ENCODE results near the gene RXFP4. TPM values are rescaled to one million over a fixed set of nuclear protein-coding genes. Genes with fewer than 3 reads are reported as not detected.
"Not testable (repeated sequence)": the region's sequence is repeated elsewhere in the genome, so short reads cannot be mapped to it uniquely, and the experiment has no call there.

Gene RXFP4
- total RNA-seq, 1 donor from 2014 or later = not detected

GRCh38 chr1:155979597-155980343 lies 38.3 kb downstream of the RXFP4 start:
- H3K4me3 Mint-ChIP-seq (ENCODE audit: unreplicated experiment) = peak overlapping the region; percentile 95

GRCh38 chr1:155981266-155982088 lies 40.0 kb downstream of the RXFP4 start:
- Mint-ChIP-seq H3K4me3 (ENCODE audit: unreplicated experiment) (peak overlapping the region; percentile 95), H3K4me1 (ENCODE audit: low read depth) (peaks cover 73% of the 10 kb centered on the region), H3K9me3 (ENCODE audit: low read depth) (no peaks in the 10 kb centered on the region), H3K27me3 (ENCODE audit: low read depth) (no peaks in the 10 kb centered on the region), H3K27ac (ENCODE audit: unreplicated experiment) (peak overlapping the region; percentile 100), H3K36me3 (ENCODE audit: low read depth) (peaks cover 2% of the 10 kb centered on the region)
- DNase-seq (ENCODE audit: low spot score) = no peak
- no peak for TF ChIP-seq CTCF (IDR thresholded peaks at IDR 0.05)

More at GRCh38 chr1:155979597-155980343, 38.3 kb downstream of the RXFP4 start:
- Mint-ChIP-seq H3K4me1 (ENCODE audit: low read depth) (peaks cover 90% of the 10 kb centered on the region), H3K27ac (ENCODE audit: unreplicated experiment) (peak overlapping the region; percentile 100), H3K36me3 (ENCODE audit: low read depth) (peaks cover 2% of the 10 kb centered on the region), H3K9me3 (ENCODE audit: low read depth) (no peaks in the 10 kb centered on the region), H3K27me3 (ENCODE audit: low read depth) (no peaks in the 10 kb centered on the region)
- no peak for DNase-seq (ENCODE audit: low spot score)
- TF ChIP-seq CTCF (IDR thresholded peaks at IDR 0.05) = no peak

GRCh38 chr1:155982106-155982505 lies 40.7 kb downstream of the RXFP4 start:
- Mint-ChIP-seq H3K27me3 (ENCODE audit: low read depth) (no peaks in the 10 kb centered on the region), H3K27ac (ENCODE audit: unreplicated experiment) (peak overlapping the region; percentile 100), H3K4me3 (ENCODE audit: unreplicated experiment) (peak overlapping the region; percentile 95), H3K36me3 (ENCODE audit: low read depth) (peaks cover 2% of the 10 kb centered on the region), H3K4me1 (ENCODE audit: low read depth) (peaks cover 67% of the 10 kb centered on the region), H3K9me3 (ENCODE audit: low read depth) (no peaks in the 10 kb centered on the region)
- no peak for TF ChIP-seq CTCF (IDR thresholded peaks at IDR 0.05)
- no peak for DNase-seq (ENCODE audit: low spot score)

GRCh38 chr1:155983191-155984024 lies 42.0 kb downstream of the RXFP4 start:
- DNase-seq (ENCODE audit: low spot score) = no peak
- peak; percentile 36 for TF ChIP-seq CTCF (IDR thresholded peaks at IDR 0.05)
- H3K27ac Mint-ChIP-seq (ENCODE audit: unreplicated experiment) = peak overlapping the region; percentile 100
- no peaks in the 10 kb centered on the region for H3K9me3 Mint-ChIP-seq (ENCODE audit: low read depth)
- H3K4me3 Mint-ChIP-seq (ENCODE audit: unreplicated experiment) = peak overlapping the region; percentile 95
- H3K27me3 Mint-ChIP-seq (ENCODE audit: low read depth) = no peaks in the 10 kb centered on the region
- no peaks in the 10 kb centered on the region for H3K36me3 Mint-ChIP-seq (ENCODE audit: low read depth)
- H3K4me1 Mint-ChIP-seq (ENCODE audit: low read depth) = peaks cover 61% of the 10 kb centered on the region

GRCh38 chr1:155984341-155984740 lies 42.9 kb downstream of the RXFP4 start:
- Mint-ChIP-seq H3K9me3 (ENCODE audit: low read depth) (no peaks in the 10 kb centered on the region), H3K36me3 (ENCODE audit: low read depth) (no peaks in the 10 kb centered on the region), H3K27ac (ENCODE audit: unreplicated experiment) (peak overlapping the region; percentile 100), H3K4me1 (ENCODE audit: low read depth) (peaks cover 61% of the 10 kb centered on the region), H3K4me3 (ENCODE audit: unreplicated experiment) (no peak overlapping the region), H3K27me3 (ENCODE audit: low read depth) (no peaks in the 10 kb centered on the region)
- no peak for DNase-seq (ENCODE audit: low spot score)
- TF ChIP-seq CTCF (IDR thresholded peaks at IDR 0.05) = no peak

GRCh38 chr1:155984903-155985645 lies 43.6 kb downstream of the RXFP4 start:
- H3K9me3 Mint-ChIP-seq (ENCODE audit: low read depth); DNase-seq (ENCODE audit: low spot score); H3K36me3 Mint-ChIP-seq (ENCODE audit: low read depth); H3K4me3 Mint-ChIP-seq (ENCODE audit: unreplicated experiment); H3K27me3 Mint-ChIP-seq (ENCODE audit: low read depth): not testable (repeated sequence)
- Mint-ChIP-seq H3K27ac (ENCODE audit: unreplicated experiment) (peak overlapping the region; percentile 68), H3K4me1 (ENCODE audit: low read depth) (peaks cover 56% of the 10 kb centered on the region)
